Gastroesophageal sphincter (tissue), 3 donors: ENCODE measurements around the gene PDHA2.

ENCODE experiments used
- CTCF ChIP-seq, 4 experiments: fragments of 200-600 bp in 2 of 4; fragments of 450-650 bp in 2 of 4; sonication (generic) in 1 of 4; IDR thresholded peaks; one replicate each; pipeline ENCODE4 v1.5.1; 2017 to 2019; ENCODE audit warnings: antibody characterized with exemption in 4 of 4, mild to moderate bottlenecking in 2 of 4, moderate library complexity in 2 of 4
- POLR2A ChIP-seq, 2 donors: fragments of 450-650 bp; IDR thresholded peaks; one replicate each; pipeline ENCODE4 v1.6.1; 2017; ENCODE audit warnings: antibody characterized with exemption in 2 of 2, mild to moderate bottlenecking in 2 of 2, moderate library complexity in 1 of 2
- POLR2AphosphoS5 ChIP-seq: sonication (generic); formaldehyde crosslinking; IDR thresholded peaks from one replicate; pipeline ENCODE4 v1.6.1; 2017; ENCODE audit warnings: antibody characterized with exemption

- no peak for TF ChIP-seq POLR2AphosphoS5
- TF ChIP-seq CTCF (IDR thresholded peaks at IDR 0.05), result no peak
- TF ChIP-seq POLR2A (IDR thresholded peaks at IDR 0.05), result no peak
These were observed 17.9 kb downstream of the PDHA2 start for GRCh38 chr4:95857761-95858160.
